GM19099 (cell line): ENCODE measurements around the gene ZFYVE9.

Experiments used
- POLR2A ChIP-seq: IDR thresholded peaks from 3 replicates; pipeline ENCODE4 v1.6.1; 2011; ENCODE audit warnings: low read depth; ENCODE audit not compliant: insufficient read length; ENCODE audit errors: extremely low read depth

Gene ZFYVE9

GRCh38 chr1:52243221-52243987 is 101.5 kb downstream of the ZFYVE9 start:
- no peak for TF ChIP-seq POLR2A

- no peak for TF ChIP-seq POLR2A
Observed at GRCh38 chr1:52249831-52250230, 107.9 kb downstream of the ZFYVE9 start.

GRCh38 chr1:52253421-52253820 is 111.5 kb downstream of the ZFYVE9 start:
- TF ChIP-seq POLR2A: no peak

GRCh38 chr1:52259886-52260285 is 118.0 kb downstream of the ZFYVE9 start:
- TF ChIP-seq POLR2A: no peak

- no peak for TF ChIP-seq POLR2A
Observed at GRCh38 chr1:52263153-52263910, 121.4 kb downstream of the ZFYVE9 start.

GRCh38 chr1:52264530-52265115 is 122.7 kb downstream of the ZFYVE9 start:
- no peak for TF ChIP-seq POLR2A

- TF ChIP-seq POLR2A: no peak
Observed at GRCh38 chr1:52266507-52266906, 124.6 kb downstream of the ZFYVE9 start.

- no peak for TF ChIP-seq POLR2A
Observed at GRCh38 chr1:52268372-52268771, 126.5 kb downstream of the ZFYVE9 start.

GRCh38 chr1:52281518-52281917 is 139.6 kb downstream of the ZFYVE9 start:
- TF ChIP-seq POLR2A: no peak

- TF ChIP-seq POLR2A: no peak
Observed at GRCh38 chr1:52288286-52288685, 146.4 kb downstream of the ZFYVE9 start.

- no peak for TF ChIP-seq POLR2A
Observed at GRCh38 chr1:52294580-52294979, 152.7 kb downstream of the ZFYVE9 start.

- TF ChIP-seq POLR2A: no peak
Observed at GRCh38 chr1:52296345-52296744, 154.5 kb downstream of the ZFYVE9 start.

GRCh38 chr1:52305417-52306226 is 163.7 kb downstream of the ZFYVE9 start:
- no peak for TF ChIP-seq POLR2A

GRCh38 chr1:52306227-52307006 is 164.5 kb downstream of the ZFYVE9 start:
- no peak for TF ChIP-seq POLR2A
